Mammary epithelial cell (primary cell): Measurements from ENCODE around the gene ARID3A.

ENCODE experiments used
- CTCF ChIP-seq, 2 donors: IDR thresholded peaks in 1 of 2; conservative IDR thresholded peaks in 1 of 2; 2 replicates each; pipeline ENCODE4 v1.5.1; 2011 to 2012; ENCODE audit warnings: inconsistent platforms in 2 of 2, low read length in 2 of 2, mild to moderate bottlenecking in 2 of 2, control low read depth in 1 of 2, low read depth in 1 of 2; ENCODE audit not compliant: insufficient read depth in 1 of 2; ENCODE audit errors: extremely low read depth in 1 of 2
- EZH2 ChIP-seq: IDR thresholded peaks from 2 replicates; pipeline ENCODE4 v1.6.1; 2012; ENCODE audit warnings: low read length, inconsistent platforms, borderline replicate concordance

- TF ChIP-seq EZH2 (no peak), CTCF (conservative IDR thresholded peaks at IDR 0.05 in 1 of 2, IDR thresholded peaks at IDR 0.05 in 1 of 2; ENCODE audit: extremely low read depth in 1 of 2, insufficient read depth in 1 of 2, low read depth in 1 of 2, low read length in 2 of 2) (no peak)
These were observed 64.9 kb downstream of the ARID3A start for GRCh38 chr19:990746-991145.
